CD4-positive, CD25-positive, alpha-beta regulatory T cell (primary cell): ENCODE data around the gene VPS13D. TPM values are rescaled to one million over a fixed set of nuclear protein-coding genes. Genes with fewer than 3 reads are reported as not detected.

Experiments
- ATAC-seq, 2 donors: fragments of 150-1000 bp; cut with Tn5 transposase; one replicate each; pipeline ENCODE4 v1.10.0; 2021; ENCODE audit warnings: low read depth in 2 of 2, moderate number of reproducible peaks in 2 of 2, moderate library complexity in 1 of 2
- DNase-seq, 3 donors: peaks; one replicate each; pipeline versions ENCODE4 v3.0.0 to v3.0.0-alpha.2; 2012 to 2022; ENCODE audit warnings: mixed read lengths in 1 of 3
- H3K27ac ChIP-seq: one replicate; pipeline ENCODE4 v1.7.0; 2013; ENCODE audit warnings: mild to moderate bottlenecking, low read length; ENCODE audit not compliant: insufficient read depth, poor library complexity, severe bottlenecking
- H3K27me3 ChIP-seq: one replicate; pipeline ENCODE4 v1.7.0; 2013; ENCODE audit warnings: low read length; ENCODE audit not compliant: control insufficient read depth, insufficient read depth
- H3K36me3 ChIP-seq: one replicate; pipeline ENCODE4 v1.7.0; 2013; ENCODE audit warnings: mild to moderate bottlenecking, low read length, moderate library complexity; ENCODE audit not compliant: control insufficient read depth, insufficient read depth
- H3K4me1 ChIP-seq: 2 replicates; pipeline ENCODE4 v1.7.0; 2013; ENCODE audit warnings: mild to moderate bottlenecking, low read length; ENCODE audit not compliant: insufficient read depth, control insufficient read depth, poor library complexity, severe bottlenecking
- H3K4me3 ChIP-seq: one replicate; pipeline ENCODE4 v1.7.0; 2013; ENCODE audit warnings: low read depth, mild to moderate bottlenecking, low read length, moderate library complexity
- H3K9me3 ChIP-seq, 2 experiments: 1 replicate in 1 of 2; 2 replicates in 1 of 2; pipeline ENCODE4 v1.7.0; 2013; ENCODE audit warnings: low read length in 2 of 2, mild to moderate bottlenecking in 1 of 2, moderate library complexity in 1 of 2; ENCODE audit not compliant: control insufficient read depth in 2 of 2
- H3K27ac Mint-ChIP-seq, 3 donors: one replicate each; pipeline ENCODE4 v1.8.0; 2020 to 2022; ENCODE audit warnings: mild to moderate bottlenecking in 3 of 3, mixed read lengths in 3 of 3, moderate library complexity in 2 of 3
- H3K27me3 Mint-ChIP-seq: one replicate; pipeline ENCODE4 v1.8.0; 2022; ENCODE audit warnings: mild to moderate bottlenecking, mixed read lengths
- H3K36me3 Mint-ChIP-seq: one replicate; pipeline ENCODE4 v1.8.0; 2020; ENCODE audit warnings: mixed read lengths
- H3K4me1 Mint-ChIP-seq, 4 donors: one replicate each; pipeline ENCODE4 v1.8.0; 2020 to 2022; ENCODE audit warnings: mixed read lengths in 4 of 4, mild to moderate bottlenecking in 1 of 4
- H3K4me3 Mint-ChIP-seq, 4 donors: one replicate each; pipeline ENCODE4 v1.8.0; 2020 to 2022; ENCODE audit warnings: mild to moderate bottlenecking in 4 of 4, mixed read lengths in 4 of 4, moderate library complexity in 3 of 4
- H3K9me3 Mint-ChIP-seq, 7 donors: one replicate each; pipeline ENCODE4 v1.8.0; 2020 to 2022; ENCODE audit warnings: mixed read lengths in 7 of 7, mild to moderate bottlenecking in 3 of 7, moderate library complexity in 2 of 7
- polyA plus RNA-seq, 4 donors: library from polyadenylated mRNA; unstranded; fragments of 300-500 nt; fragmentation: Illumina TruSeq; gene quantifications; one replicate each; pipeline ENCODE4 v1.2.3, GENCODE V29; 2021
- total RNA-seq: library from RNA; stranded (reverse); gene quantifications from one replicate; pipeline ENCODE4 v1.2.3, GENCODE V29; 2022

Gene VPS13D
- total and polyA plus RNA-seq, 5 donors from 2014 or later = 8.1 to 96.0 (median 10.3) TPM

DNA sequence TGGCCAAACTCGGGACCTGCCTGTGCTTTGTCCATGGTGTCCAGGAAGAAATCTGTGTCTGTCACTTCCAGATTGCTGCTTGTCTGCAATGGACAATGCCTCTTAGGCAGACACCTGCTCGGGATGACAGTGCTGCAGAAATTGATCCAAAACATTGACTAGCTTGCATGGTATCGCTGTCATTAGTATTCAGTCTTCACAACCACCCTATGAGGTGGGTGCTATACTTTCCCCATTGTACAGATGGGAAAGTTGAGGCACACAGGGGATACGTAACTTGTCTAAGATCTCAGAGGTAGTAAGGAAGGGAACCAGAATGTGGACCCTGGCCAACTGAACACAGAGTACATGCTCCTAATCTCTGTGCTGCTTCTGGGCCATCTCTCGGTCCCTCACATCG lies 249.5 kb downstream of the VPS13D start:
- peak overlapping the region; percentile 47 for H3K27ac ChIP-seq
- H3K4me3 Mint-ChIP-seq = peak overlapping the region in 1 of 4 donors; percentile 48
- no peak for ATAC-seq

DNA sequence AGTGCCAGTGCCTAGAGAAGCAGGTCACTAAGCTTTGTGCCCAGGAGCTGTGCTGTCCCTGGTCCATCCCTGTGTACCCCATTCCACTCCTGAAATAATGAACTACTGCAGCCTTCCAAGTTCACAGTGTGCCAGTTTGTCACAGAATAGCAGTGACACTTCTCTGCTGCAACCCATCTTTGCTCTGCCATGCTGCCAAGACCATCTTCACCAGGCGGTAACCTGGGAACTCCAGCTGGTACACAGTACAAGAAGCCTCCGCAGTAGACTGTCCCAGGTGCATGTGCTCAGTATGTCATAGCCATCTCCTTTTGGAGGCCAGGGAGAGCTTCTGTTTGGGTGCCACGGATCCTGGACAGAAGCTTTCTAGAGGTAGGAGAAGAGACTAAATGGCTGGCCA lies 250.2 kb downstream of the VPS13D start:
- no peaks in the 10 kb centered on the region for H3K9me3 ChIP-seq
- no peaks in the 10 kb centered on the region for H3K27me3 ChIP-seq
- peak overlapping the region; percentile 34 for H3K27ac ChIP-seq
- Mint-ChIP-seq H3K36me3 (peaks cover 31% of the 10 kb centered on the region), H3K27ac (peak overlapping the region; percentile 60 to 86 (median 78)), H3K27me3 (no peaks in the 10 kb centered on the region), H3K9me3 (no peaks in the 10 kb centered on the region), H3K4me3 (peak overlapping the region in 1 of 4 donors; percentile 64), H3K4me1 (peaks cover 13 to 70% (median 48%) of the 10 kb centered on the region in 4 donors)
- no peak overlapping the region for H3K4me3 ChIP-seq
- ATAC-seq (no peak), DNase-seq (no peak)
- H3K4me1 ChIP-seq = peaks cover 36% of the 10 kb centered on the region
- H3K36me3 ChIP-seq = peaks cover 23% of the 10 kb centered on the region

More for the DNA sequence above, 249.5 kb downstream of the VPS13D start:
- H3K4me1 Mint-ChIP-seq = peaks cover 13 to 77% (median 51%) of the 10 kb centered on the region in 4 donors
- H3K4me1 ChIP-seq = peaks cover 39% of the 10 kb centered on the region
- H3K27me3 Mint-ChIP-seq = no peaks in the 10 kb centered on the region
- DNase-seq = no peak
- H3K9me3 ChIP-seq = no peaks in the 10 kb centered on the region
- H3K27me3 ChIP-seq = no peaks in the 10 kb centered on the region
- H3K4me3 ChIP-seq = no peak overlapping the region
- peaks cover 23% of the 10 kb centered on the region for H3K36me3 ChIP-seq
- peaks cover 27% of the 10 kb centered on the region for H3K36me3 Mint-ChIP-seq
- no peaks in the 10 kb centered on the region for H3K9me3 Mint-ChIP-seq
- H3K27ac Mint-ChIP-seq = peak overlapping the region; percentile 60 to 89 (median 86)

DNA sequence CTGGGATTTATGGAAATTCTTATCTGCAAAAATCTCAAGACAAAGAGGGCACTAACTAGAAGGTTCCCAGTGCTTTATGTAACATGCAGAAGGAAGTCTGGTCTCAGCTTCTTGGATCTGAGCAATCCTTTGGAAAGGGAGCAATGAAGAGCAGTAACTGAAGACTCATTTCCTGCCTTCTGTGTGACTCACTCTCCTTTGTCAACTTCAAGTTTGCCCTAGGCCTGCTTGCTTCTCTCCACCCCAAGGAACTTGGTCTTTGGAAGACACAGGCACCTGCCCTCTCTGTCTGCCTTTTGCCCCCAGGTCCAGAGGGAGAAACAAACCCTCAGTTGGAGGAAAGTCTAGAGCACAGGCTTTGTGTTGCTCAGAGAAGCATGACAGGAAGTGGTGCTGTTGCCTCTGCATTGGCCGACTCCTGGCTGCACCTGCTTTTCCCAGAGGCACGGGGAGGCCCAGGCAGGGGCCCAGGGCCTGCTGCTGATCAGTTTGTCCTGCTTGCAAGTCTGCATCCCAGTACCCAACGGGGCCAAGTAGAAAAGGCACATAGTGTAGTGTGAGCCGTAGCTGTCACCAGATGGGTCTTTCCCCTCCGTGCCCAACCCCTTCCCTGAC lies 251.0 kb downstream of the VPS13D start:
- no peaks in the 10 kb centered on the region for H3K9me3 Mint-ChIP-seq
- Histone ChIP-seq H3K36me3 (peaks cover 26% of the 10 kb centered on the region), H3K4me1 (peaks cover 28% of the 10 kb centered on the region), H3K4me3 (no peak overlapping the region), H3K9me3 (no peaks in the 10 kb centered on the region), H3K27ac (peak overlapping the region; percentile 34), H3K27me3 (no peaks in the 10 kb centered on the region)
- peak overlapping the region in 1 of 4 donors; percentile 26 for H3K4me3 Mint-ChIP-seq
- H3K27me3 Mint-ChIP-seq = no peaks in the 10 kb centered on the region
- ATAC-seq (peak; percentile 57 to 68), DNase-seq (peak in 1 of 3 donors; percentile 39)
- peak overlapping the region; percentile 60 to 87 (median 86) for H3K27ac Mint-ChIP-seq
- H3K4me1 Mint-ChIP-seq = peaks cover 10 to 62% (median 41%) of the 10 kb centered on the region in 4 donors
- peaks cover 40% of the 10 kb centered on the region for H3K36me3 Mint-ChIP-seq

DNA sequence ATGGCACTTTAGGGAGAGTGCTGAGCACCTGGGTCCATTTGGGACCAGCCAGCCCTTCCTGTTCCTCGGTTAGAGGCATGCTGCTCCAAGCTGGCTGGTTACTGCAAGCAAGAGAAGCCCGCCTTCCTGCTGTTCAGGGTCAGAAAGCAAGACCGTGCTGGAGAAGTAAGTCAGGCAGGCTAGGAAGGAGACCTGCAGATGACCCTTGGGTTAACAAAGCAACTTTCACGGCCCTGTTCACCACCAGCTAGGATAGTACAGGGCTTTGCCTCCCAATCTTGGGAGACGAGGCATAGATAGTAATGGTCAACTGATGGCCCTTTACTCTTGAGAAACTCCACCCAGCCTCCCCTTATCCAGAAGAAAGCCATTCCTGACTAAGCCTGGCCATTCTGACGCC lies 252.1 kb downstream of the VPS13D start:
- DNase-seq (no peak), ATAC-seq (no peak)
- H3K27ac ChIP-seq = no peak overlapping the region
- Mint-ChIP-seq H3K27ac (peak overlapping the region in 2 of 3 donors; percentile 40 to 86), H3K27me3 (no peaks in the 10 kb centered on the region), H3K4me3 (no peak overlapping the region), H3K9me3 (no peaks in the 10 kb centered on the region), H3K4me1 (peaks cover 5 to 56% (median 36%) of the 10 kb centered on the region in 4 donors), H3K36me3 (peaks cover 49% of the 10 kb centered on the region)
- no peaks in the 10 kb centered on the region for H3K27me3 ChIP-seq
- H3K36me3 ChIP-seq = peaks cover 26% of the 10 kb centered on the region
- H3K9me3 ChIP-seq = no peaks in the 10 kb centered on the region
- H3K4me3 ChIP-seq = no peak overlapping the region
- H3K4me1 ChIP-seq = peaks cover 26% of the 10 kb centered on the region

DNA sequence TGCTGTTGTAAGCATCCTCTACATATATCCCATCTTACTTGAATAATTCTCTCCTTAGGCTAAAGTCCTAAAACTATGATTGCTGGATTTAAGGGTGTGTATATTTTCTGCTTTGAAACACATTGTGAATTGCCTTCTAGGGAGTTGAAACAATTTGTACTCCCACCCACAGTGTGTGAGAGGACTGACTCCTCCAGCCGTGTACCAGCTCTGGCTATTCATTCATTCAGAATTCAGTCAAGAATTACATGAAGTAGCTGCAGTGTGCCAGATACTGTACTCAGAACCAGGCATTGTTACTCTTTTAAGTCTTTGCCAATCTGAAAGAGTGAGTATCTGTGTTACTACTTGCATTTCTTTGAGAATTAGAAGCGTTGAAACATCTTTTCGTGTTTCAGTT lies 253.2 kb downstream of the VPS13D start:
- peaks cover 25% of the 10 kb centered on the region for H3K4me1 ChIP-seq
- H3K27ac ChIP-seq = no peak overlapping the region
- Mint-ChIP-seq H3K27me3 (no peaks in the 10 kb centered on the region), H3K9me3 (no peaks in the 10 kb centered on the region), H3K4me3 (no peak overlapping the region), H3K36me3 (peaks cover 45% of the 10 kb centered on the region), H3K27ac (no peak overlapping the region), H3K4me1 (peaks cover 5 to 48% (median 34%) of the 10 kb centered on the region in 4 donors)
- no peaks in the 10 kb centered on the region for H3K9me3 ChIP-seq
- DNase-seq (no peak), ATAC-seq (no peak)
- H3K27me3 ChIP-seq = no peaks in the 10 kb centered on the region
- H3K4me3 ChIP-seq = no peak overlapping the region
- peaks cover 20% of the 10 kb centered on the region for H3K36me3 ChIP-seq

DNA sequence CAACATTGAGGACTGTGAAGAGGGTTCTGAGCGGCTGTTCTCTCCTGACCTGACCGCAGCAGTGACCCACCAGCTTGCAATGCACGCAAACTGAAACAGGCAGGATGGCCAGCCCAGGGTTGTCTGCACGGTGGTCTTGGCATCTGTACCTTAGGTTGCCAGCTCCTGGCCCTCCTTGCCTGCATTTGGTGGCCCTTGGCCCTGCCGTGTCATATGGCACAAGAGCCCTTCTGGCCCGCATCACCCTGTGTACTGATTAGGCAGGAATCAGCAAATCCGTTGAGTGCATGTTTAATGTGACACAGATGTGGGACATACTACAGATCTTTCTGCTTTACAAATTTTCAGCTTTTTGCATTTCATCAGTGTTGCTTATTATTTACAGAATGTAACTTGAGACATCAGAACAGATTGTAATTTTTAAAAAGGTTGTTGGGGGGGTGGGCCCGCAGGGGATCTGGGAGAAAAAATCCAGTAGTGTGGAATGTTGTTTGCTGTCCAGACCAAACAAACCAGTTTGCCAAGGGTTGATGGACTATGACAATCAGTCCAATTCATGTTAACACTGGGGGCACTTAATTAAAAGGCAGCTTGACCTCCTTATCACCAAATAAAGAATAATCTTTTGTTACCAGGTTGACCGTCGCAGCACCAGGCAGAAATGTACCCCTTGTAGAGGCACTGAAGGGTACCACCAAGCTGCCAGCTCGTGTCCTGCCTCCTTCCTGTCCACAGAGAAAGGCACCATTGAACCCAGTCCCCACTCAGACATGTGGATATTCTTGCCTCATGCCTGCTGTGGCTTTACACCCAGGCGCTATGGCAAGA lies 255.6 kb downstream of the VPS13D start:
- Histone ChIP-seq H3K4me3 (no peak overlapping the region), H3K9me3 (no peaks in the 10 kb centered on the region), H3K4me1 (peaks cover 10% of the 10 kb centered on the region), H3K27ac (no peak overlapping the region), H3K36me3 (peaks cover 20% of the 10 kb centered on the region), H3K27me3 (no peaks in the 10 kb centered on the region)
- DNase-seq = no peak
- ATAC-seq = no peak
- Mint-ChIP-seq H3K4me1 (peaks cover 5 to 24% (median 16%) of the 10 kb centered on the region in 4 donors), H3K36me3 (peaks cover 52% of the 10 kb centered on the region), H3K27me3 (no peaks in the 10 kb centered on the region), H3K9me3 (no peaks in the 10 kb centered on the region), H3K27ac (no peak overlapping the region), H3K4me3 (no peak overlapping the region)

DNA sequence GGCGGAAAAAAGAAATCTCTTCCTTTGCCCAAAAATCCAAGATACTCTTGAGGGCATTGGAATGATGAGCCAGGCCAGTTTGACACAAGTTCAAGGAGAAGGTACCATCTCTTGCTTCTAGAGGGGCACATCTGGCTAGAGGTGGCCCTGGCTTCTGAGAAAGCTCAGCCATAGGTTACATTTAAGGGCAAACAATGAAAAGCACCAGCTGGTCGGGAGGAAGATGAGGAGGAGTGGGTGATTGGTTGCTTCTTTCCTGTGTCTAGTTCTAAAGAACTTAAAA lies 256.2 kb downstream of the VPS13D start:
- H3K27ac Mint-ChIP-seq = peak overlapping the region in 1 of 3 donors; percentile 47
- H3K36me3 ChIP-seq = peaks cover 25% of the 10 kb centered on the region
- H3K4me3 ChIP-seq = no peak overlapping the region
- H3K4me1 Mint-ChIP-seq = peaks cover 5 to 18% (median 11%) of the 10 kb centered on the region in 4 donors
- no peaks in the 10 kb centered on the region for H3K27me3 ChIP-seq
- H3K9me3 ChIP-seq = no peaks in the 10 kb centered on the region
- DNase-seq (no peak), ATAC-seq (no peak)
- H3K36me3 Mint-ChIP-seq = peaks cover 52% of the 10 kb centered on the region
- no peaks in the 10 kb centered on the region for H3K9me3 Mint-ChIP-seq
- H3K27me3 Mint-ChIP-seq = no peaks in the 10 kb centered on the region
- no peak overlapping the region for H3K27ac ChIP-seq
- peaks cover 4% of the 10 kb centered on the region for H3K4me1 ChIP-seq
- no peak overlapping the region for H3K4me3 Mint-ChIP-seq
